Measurements from ENCODE around the gene GIT1.

The GIT1 gene

GRCh38 chr17:29570521-29570920, 18.9 kb downstream of the GIT1 start:
- no peaks in the 10 kb centered on the region for H3K27me3 ChIP-seq (ENCODE audit: control insufficient read depth, insufficient read depth, low read length)
- H3K36me3 ChIP-seq (ENCODE audit: control insufficient read depth, insufficient read depth, low read length), result no peaks in the 10 kb centered on the region
- no peak overlapping the region for H3K4me3 ChIP-seq (ENCODE audit: low read length)
- peaks cover 53% of the 10 kb centered on the region for H3K4me1 ChIP-seq (ENCODE audit: control insufficient read depth, insufficient read depth, low read length)
- no peak overlapping the region for H3K9ac ChIP-seq (ENCODE audit: low read length)
- no peaks in the 10 kb centered on the region for H3K9me3 ChIP-seq (ENCODE audit: control insufficient read depth, low read length)

DNA sequence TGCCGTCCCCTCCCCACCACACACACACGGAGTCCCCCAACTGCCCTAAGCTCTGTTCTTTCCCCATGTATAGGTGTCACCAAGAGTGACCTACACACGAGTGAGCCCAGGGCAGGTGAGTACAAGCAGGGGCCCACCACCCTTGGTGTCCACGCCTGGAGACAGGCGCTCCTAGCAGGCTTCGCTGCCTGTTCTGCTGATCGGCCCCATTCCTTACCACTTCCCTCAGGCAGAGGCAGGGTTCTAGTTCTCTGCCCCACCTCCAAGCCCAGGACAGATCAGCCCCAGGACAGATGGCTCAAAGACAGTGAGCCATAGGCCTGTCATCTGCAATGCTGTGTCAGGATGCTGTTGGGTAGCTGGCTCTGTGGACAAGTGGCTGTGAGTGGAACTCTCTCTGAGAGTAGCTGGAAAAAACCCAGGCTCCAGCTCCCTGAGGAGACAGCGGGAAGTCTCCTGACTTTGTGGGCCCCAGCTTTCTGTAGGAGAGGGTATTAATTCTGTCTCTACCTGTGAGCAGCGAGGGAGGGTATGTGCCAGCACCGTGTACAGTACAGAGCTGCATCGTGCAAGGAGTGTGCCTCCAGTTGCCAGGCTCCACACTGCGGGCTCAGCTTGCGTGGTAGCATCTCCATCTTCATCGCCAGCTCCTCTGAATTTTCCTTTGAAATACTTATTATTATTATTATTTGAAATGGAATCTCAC, 20.1 kb downstream of the GIT1 start:
- peak overlapping the region; percentile 71 for H3K9ac ChIP-seq (ENCODE audit: low read length)
- H3K4me1 ChIP-seq (ENCODE audit: control insufficient read depth, insufficient read depth, low read length), result peaks cover 45% of the 10 kb centered on the region
- peak overlapping the region; percentile 35 for H3K4me3 ChIP-seq (ENCODE audit: low read length)
- no peaks in the 10 kb centered on the region for H3K9me3 ChIP-seq (ENCODE audit: control insufficient read depth, low read length)
- H3K27me3 ChIP-seq (ENCODE audit: control insufficient read depth, insufficient read depth, low read length), result no peaks in the 10 kb centered on the region
- no peaks in the 10 kb centered on the region for H3K36me3 ChIP-seq (ENCODE audit: control insufficient read depth, insufficient read depth, low read length)

DNA sequence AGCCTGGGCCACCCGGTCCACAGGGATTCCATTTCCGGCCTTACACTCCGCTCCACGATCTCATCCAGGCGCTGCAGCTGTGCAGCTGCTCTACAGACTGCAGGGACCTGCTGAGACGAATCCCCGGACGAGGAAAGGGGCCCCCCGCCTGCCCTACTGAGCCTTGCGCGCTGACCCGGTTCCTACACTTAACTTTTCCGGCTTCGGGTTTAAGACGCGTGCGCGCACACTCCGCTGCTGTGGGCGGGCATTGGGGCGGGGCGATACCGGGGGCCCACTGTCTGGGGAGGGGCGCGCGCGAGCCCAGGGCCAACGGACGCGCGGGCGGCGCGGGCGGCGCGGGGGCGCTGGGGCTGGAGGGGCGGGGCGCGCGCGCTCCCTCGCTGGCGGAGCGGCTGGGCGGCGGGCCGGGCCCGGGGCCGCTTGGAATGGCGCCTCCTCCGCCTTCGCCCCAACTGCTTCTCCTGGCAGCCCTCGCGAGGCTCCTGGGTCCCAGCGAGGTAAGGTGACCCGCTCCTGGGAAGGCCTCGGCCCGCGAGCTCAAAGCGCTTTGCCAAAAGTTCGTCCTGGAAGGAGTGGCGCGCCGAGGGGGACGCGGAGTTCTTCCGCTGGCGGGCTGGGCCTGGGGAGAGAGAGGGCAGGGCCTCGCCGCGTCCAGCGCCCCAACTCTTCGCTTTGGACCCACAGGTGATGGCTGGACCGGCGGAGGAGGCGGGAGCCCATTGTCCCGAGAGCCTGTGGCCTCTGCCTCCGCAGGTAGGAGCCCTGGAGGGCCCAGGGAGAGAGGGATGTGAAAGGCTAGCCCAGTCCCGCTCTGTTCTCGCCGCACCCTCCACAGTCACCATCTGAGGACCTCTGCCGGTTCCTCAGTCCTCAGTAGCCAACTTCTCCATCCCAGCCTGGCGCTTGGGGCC, 20.9 kb downstream of the GIT1 start, which contains the start of gene TP53I13:
Gene TP53I13 (plus strand): TSS at position 371 of the 914 bp plus-strand sequence. CDS start 58 bp downstream, at position 429.
- H3K9ac ChIP-seq (ENCODE audit: low read length), result peak within 1 kb of the TSS; percentile 76
- H3K4me3 ChIP-seq (ENCODE audit: low read length), result peak within 1 kb of the TSS; percentile 77
- H3K9me3 ChIP-seq (ENCODE audit: control insufficient read depth, low read length), result no peaks in the 10 kb centered on the region
- H3K27me3 ChIP-seq (ENCODE audit: control insufficient read depth, insufficient read depth, low read length), result no peaks in the 10 kb centered on the region
- H3K36me3 ChIP-seq (ENCODE audit: control insufficient read depth, insufficient read depth, low read length), result no peaks in the 10 kb centered on the region
- peaks cover 37% of the 10 kb centered on the region for H3K4me1 ChIP-seq (ENCODE audit: control insufficient read depth, insufficient read depth, low read length)

GRCh38 chr17:29567554-29568330, 21.7 kb downstream of the GIT1 start:
- H3K9ac ChIP-seq (ENCODE audit: low read length), result peak overlapping the region; percentile 76
- H3K9me3 ChIP-seq (ENCODE audit: control insufficient read depth, low read length), result no peaks in the 10 kb centered on the region
- peaks cover 34% of the 10 kb centered on the region for H3K4me1 ChIP-seq (ENCODE audit: control insufficient read depth, insufficient read depth, low read length)
- no peaks in the 10 kb centered on the region for H3K27me3 ChIP-seq (ENCODE audit: control insufficient read depth, insufficient read depth, low read length)
- H3K4me3 ChIP-seq (ENCODE audit: low read length), result peak overlapping the region; percentile 77
- H3K36me3 ChIP-seq (ENCODE audit: control insufficient read depth, insufficient read depth, low read length), result no peaks in the 10 kb centered on the region

GRCh38 chr17:29567304-29567553, 22.2 kb downstream of the GIT1 start:
- Histone ChIP-seq H3K4me3 (ENCODE audit: low read length) (peak overlapping the region; percentile 77), H3K9me3 (ENCODE audit: control insufficient read depth, low read length) (no peaks in the 10 kb centered on the region), H3K36me3 (ENCODE audit: control insufficient read depth, insufficient read depth, low read length) (no peaks in the 10 kb centered on the region), H3K9ac (ENCODE audit: low read length) (peak overlapping the region; percentile 76), H3K4me1 (ENCODE audit: control insufficient read depth, insufficient read depth, low read length) (peaks cover 33% of the 10 kb centered on the region), H3K27me3 (ENCODE audit: control insufficient read depth, insufficient read depth, low read length) (no peaks in the 10 kb centered on the region)

DNA sequence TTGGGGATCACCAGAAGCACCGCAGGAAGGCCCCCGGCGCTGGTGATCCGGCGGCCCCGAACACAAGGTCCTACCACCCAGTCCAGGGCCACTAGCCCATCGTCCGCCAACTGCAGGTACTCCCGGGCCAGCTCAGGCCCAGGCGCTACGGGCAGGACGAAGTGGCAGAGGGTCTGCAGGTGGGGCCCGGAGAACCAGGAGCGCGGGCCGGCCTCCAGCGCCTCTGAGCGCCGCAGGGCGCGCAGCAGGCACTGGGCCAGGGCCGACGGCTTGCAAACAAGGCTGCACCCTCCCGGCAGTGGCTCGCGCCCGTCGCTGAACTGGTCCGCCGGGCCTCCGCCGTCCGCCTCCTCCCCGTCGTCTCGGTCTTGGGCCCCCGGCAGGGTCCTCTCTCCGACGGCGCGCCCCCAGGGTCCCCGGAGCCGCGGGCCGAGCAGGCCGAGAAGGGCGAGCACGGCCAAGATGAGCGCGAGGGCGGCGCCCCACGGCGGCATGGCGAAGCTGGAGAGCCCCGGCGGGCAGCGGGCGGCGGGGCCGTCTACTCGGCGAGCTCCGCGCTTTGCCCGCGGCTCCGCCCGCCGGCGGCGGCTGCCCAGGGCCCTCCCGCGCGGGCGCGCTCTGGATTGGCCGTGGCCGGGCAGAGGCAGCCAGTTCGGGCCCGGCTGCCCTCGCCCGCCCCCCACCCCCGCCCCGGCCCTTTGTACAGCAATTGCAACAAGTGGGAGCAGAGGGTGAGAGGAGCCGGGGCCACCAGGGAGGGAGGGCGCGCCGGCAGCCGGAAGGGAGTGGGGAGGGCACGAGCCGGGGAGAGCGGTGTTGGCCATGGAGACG, 22.8 kb downstream of the GIT1 start, which contains the start of gene ABHD15:
Gene ABHD15 (minus strand): TSS at position 565 of the 831 bp plus-strand sequence. CDS start 71 bp downstream, at position 494.
- no peaks in the 10 kb centered on the region for H3K27me3 ChIP-seq (ENCODE audit: control insufficient read depth, insufficient read depth, low read length)
- peak within 1 kb of the TSS; percentile 76 for H3K9ac ChIP-seq (ENCODE audit: low read length)
- no peaks in the 10 kb centered on the region for H3K9me3 ChIP-seq (ENCODE audit: control insufficient read depth, low read length)
- no peaks in the 10 kb centered on the region for H3K36me3 ChIP-seq (ENCODE audit: control insufficient read depth, insufficient read depth, low read length)
- H3K4me1 ChIP-seq (ENCODE audit: control insufficient read depth, insufficient read depth, low read length), result peaks cover 28% of the 10 kb centered on the region
- peak within 1 kb of the TSS; percentile 77 for H3K4me3 ChIP-seq (ENCODE audit: low read length)

DNA sequence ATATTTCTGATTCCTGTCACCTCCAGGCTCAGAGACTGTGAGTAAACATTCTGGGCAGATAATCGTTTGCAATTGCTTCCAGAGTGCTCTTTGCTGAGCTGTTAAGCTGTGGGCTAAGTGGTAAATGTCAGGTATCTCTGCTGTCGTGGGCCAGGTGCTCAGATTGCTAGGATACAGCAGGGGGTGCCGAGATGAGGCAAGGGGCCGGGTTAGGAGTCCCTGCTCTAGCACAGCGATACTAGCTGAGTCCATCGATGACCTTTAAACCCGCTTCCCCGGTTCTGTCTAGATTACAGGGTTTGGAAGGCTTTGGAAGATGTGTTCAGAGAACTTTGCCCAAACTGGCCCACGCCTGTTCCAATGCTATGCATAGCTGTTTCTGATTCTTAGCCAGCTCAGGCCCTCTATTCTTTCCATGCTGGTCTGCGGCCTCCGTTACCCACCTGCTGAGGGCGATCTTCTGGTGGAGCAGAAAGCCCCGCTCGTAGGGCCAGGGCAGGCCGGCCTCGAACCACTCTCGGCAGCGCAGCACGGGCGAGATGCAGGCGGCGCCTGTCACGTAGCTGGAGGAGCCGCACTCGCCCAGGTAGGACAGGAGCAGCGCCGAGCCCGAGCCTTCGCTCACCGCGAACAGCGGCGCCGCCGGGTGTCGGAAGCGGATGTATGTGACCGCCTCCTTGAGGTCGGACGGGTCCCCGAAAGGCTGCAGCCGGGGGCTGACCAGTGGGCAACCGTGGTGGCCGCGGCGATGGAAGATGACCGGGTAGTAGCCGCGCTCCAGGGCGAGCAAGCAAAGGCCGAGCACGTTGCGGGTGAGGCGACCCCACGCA, 23.6 kb downstream of the GIT1 start:
- Histone ChIP-seq H3K27me3 (ENCODE audit: control insufficient read depth, insufficient read depth, low read length) (no peaks in the 10 kb centered on the region), H3K36me3 (ENCODE audit: control insufficient read depth, insufficient read depth, low read length) (no peaks in the 10 kb centered on the region), H3K9ac (ENCODE audit: low read length) (peak overlapping the region; percentile 5), H3K4me3 (ENCODE audit: low read length) (peak overlapping the region; percentile 1), H3K9me3 (ENCODE audit: control insufficient read depth, low read length) (no peaks in the 10 kb centered on the region), H3K4me1 (ENCODE audit: control insufficient read depth, insufficient read depth, low read length) (peaks cover 20% of the 10 kb centered on the region)

- H3K9me3 ChIP-seq (ENCODE audit: control insufficient read depth, low read length), result no peaks in the 10 kb centered on the region
- peaks cover 6% of the 10 kb centered on the region for H3K4me1 ChIP-seq (ENCODE audit: control insufficient read depth, insufficient read depth, low read length)
- no peaks in the 10 kb centered on the region for H3K36me3 ChIP-seq (ENCODE audit: control insufficient read depth, insufficient read depth, low read length)
- H3K9ac ChIP-seq (ENCODE audit: low read length), result no peak overlapping the region
- H3K27me3 ChIP-seq (ENCODE audit: control insufficient read depth, insufficient read depth, low read length), result no peaks in the 10 kb centered on the region
- H3K4me3 ChIP-seq (ENCODE audit: low read length), result no peak overlapping the region
Observed at GRCh38 chr17:29563816-29564215, 25.6 kb downstream of the GIT1 start.

DNA sequence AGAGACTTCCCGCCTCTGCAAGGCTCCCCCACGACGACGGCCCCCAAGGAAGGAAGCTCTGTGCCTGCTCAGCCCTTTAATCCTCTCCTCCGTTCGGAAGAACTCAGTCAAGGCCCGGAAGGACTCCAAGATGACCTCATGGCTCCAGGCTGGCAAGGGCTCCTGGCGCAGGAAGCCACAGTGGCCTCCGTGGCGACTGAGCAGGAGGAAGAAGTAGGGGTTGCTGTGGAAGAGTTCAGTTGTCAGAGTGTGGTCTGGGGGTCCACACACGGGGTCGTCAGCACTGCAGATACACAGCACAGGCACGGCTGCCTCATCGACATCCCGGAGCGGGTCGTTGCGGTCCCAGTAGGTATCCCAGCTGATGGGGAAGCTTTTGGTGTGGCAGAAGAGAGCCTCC, 26.8 kb downstream of the GIT1 start:
- no peaks in the 10 kb centered on the region for H3K36me3 ChIP-seq (ENCODE audit: control insufficient read depth, insufficient read depth, low read length)
- H3K9me3 ChIP-seq (ENCODE audit: control insufficient read depth, low read length), result no peaks in the 10 kb centered on the region
- no peak overlapping the region for H3K9ac ChIP-seq (ENCODE audit: low read length)
- no peak overlapping the region for H3K4me3 ChIP-seq (ENCODE audit: low read length)
- H3K4me1 ChIP-seq (ENCODE audit: control insufficient read depth, insufficient read depth, low read length), result peaks cover 6% of the 10 kb centered on the region
- no peaks in the 10 kb centered on the region for H3K27me3 ChIP-seq (ENCODE audit: control insufficient read depth, insufficient read depth, low read length)

- Histone ChIP-seq H3K4me3 (ENCODE audit: low read length) (no peak overlapping the region), H3K9ac (ENCODE audit: low read length) (no peak overlapping the region)
Observed at GRCh38 chr17:29561554-29562517, 27.6 kb downstream of the GIT1 start.

More at GRCh38 chr17:29561554-29562517, 27.6 kb downstream of the GIT1 start:
- H3K27me3 ChIP-seq (ENCODE audit: control insufficient read depth, insufficient read depth, low read length), result no peaks in the 10 kb centered on the region
- no peaks in the 10 kb centered on the region for H3K36me3 ChIP-seq (ENCODE audit: control insufficient read depth, insufficient read depth, low read length)
- no peaks in the 10 kb centered on the region for H3K9me3 ChIP-seq (ENCODE audit: control insufficient read depth, low read length)
- peaks cover 6% of the 10 kb centered on the region for H3K4me1 ChIP-seq (ENCODE audit: control insufficient read depth, insufficient read depth, low read length)

All from mucosa of stomach (tissue), 1 donor.